IMR-90 (cell line): Measurements from ENCODE around the gene PHACTR3.

ENCODE experiments used
- CEBPB ChIP-seq: IDR thresholded peaks from 2 replicates; pipeline ENCODE4 v1.6.1; 2012; ENCODE audit warnings: low read depth, low read length, improper control_type of control experiment
- CHD1 ChIP-seq: IDR thresholded peaks from 2 replicates; pipeline ENCODE4 v1.6.1; 2012; ENCODE audit warnings: low read depth, low read length, improper control_type of control experiment
- MAFK ChIP-seq: IDR thresholded peaks from 2 replicates; pipeline ENCODE4 v1.6.1; 2012; ENCODE audit warnings: low read depth, low read length, improper control_type of control experiment
- MXI1 ChIP-seq: IDR thresholded peaks from 2 replicates; pipeline ENCODE4 v1.6.1; 2012; ENCODE audit warnings: low read depth, mild to moderate bottlenecking, low read length, moderate library complexity, borderline replicate concordance
- POLR2A ChIP-seq: IDR thresholded peaks from 2 replicates; pipeline ENCODE4 v1.6.1; 2012; ENCODE audit warnings: mild to moderate bottlenecking, low read depth, low read length
- RAD21 ChIP-seq: IDR thresholded peaks from 2 replicates; pipeline ENCODE4 v1.6.1; 2012; ENCODE audit warnings: low read length, improper control_type of control experiment
- RCOR1 ChIP-seq: IDR thresholded peaks from 2 replicates; pipeline ENCODE4 v1.6.1; 2012; ENCODE audit warnings: mild to moderate bottlenecking, low read length, improper control_type of control experiment; ENCODE audit not compliant: insufficient replicate concordance
- RFX5 ChIP-seq: IDR thresholded peaks from 2 replicates; pipeline ENCODE4 v1.8.0; 2012; ENCODE audit warnings: low read depth, mild to moderate bottlenecking, low read length, moderate library complexity
- SMC3 ChIP-seq: fragments of 150-350 bp; IDR thresholded peaks from 2 replicates; pipeline ENCODE4 v1.6.1; 2016; ENCODE audit warnings: low read depth, mild to moderate bottlenecking, antibody characterized with exemption, low read length, moderate library complexity
- TF ChIP-seq, protein P1 (sequence below): conservative IDR thresholded peaks from 2 replicates; pipeline ENCODE4 v1.5.1; 2012; ENCODE audit warnings: mild to moderate bottlenecking, low read depth, low read length, improper control_type of control experiment
- TF ChIP-seq, protein P2 (sequence below): fragments of 150-350 bp; IDR thresholded peaks from 2 replicates; pipeline ENCODE4 v1.6.1; 2017; ENCODE audit warnings: mild to moderate bottlenecking, antibody characterized with exemption, low read length, low read depth

DNA sequence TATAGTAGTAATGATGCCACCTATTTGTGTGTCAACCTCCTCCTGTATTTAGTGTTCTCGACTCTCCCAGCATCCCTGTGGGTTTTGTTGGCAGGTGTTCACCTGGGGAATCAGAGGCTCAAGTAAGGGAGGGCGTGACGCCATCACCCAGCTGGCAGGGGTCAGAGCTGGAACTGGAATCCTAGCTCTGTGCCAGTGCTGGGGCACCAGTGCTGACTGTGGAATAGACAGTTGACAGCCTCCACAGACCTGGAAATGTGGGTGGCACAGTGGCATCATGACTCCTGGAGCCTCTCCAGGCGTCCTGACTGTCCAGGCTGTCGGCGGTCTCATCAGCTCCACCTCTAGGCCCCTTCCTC is 226.3 kb downstream of the PHACTR3 start:
- TF ChIP-seq, protein P1, sequence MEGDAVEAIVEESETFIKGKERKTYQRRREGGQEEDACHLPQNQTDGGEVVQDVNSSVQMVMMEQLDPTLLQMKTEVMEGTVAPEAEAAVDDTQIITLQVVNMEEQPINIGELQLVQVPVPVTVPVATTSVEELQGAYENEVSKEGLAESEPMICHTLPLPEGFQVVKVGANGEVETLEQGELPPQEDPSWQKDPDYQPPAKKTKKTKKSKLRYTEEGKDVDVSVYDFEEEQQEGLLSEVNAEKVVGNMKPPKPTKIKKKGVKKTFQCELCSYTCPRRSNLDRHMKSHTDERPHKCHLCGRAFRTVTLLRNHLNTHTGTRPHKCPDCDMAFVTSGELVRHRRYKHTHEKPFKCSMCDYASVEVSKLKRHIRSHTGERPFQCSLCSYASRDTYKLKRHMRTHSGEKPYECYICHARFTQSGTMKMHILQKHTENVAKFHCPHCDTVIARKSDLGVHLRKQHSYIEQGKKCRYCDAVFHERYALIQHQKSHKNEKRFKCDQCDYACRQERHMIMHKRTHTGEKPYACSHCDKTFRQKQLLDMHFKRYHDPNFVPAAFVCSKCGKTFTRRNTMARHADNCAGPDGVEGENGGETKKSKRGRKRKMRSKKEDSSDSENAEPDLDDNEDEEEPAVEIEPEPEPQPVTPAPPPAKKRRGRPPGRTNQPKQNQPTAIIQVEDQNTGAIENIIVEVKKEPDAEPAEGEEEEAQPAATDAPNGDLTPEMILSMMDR: no peak
- TF ChIP-seq, protein P2, sequence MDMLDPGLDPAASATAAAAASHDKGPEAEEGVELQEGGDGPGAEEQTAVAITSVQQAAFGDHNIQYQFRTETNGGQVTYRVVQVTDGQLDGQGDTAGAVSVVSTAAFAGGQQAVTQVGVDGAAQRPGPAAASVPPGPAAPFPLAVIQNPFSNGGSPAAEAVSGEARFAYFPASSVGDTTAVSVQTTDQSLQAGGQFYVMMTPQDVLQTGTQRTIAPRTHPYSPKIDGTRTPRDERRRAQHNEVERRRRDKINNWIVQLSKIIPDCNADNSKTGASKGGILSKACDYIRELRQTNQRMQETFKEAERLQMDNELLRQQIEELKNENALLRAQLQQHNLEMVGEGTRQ: no peak
- TF ChIP-seq POLR2A: no peak
- no peak for TF ChIP-seq RFX5
- TF ChIP-seq MAFK: no peak
- TF ChIP-seq RCOR1: no peak
- no peak for TF ChIP-seq RAD21
- TF ChIP-seq MXI1: no peak
- no peak for TF ChIP-seq CHD1
- TF ChIP-seq SMC3: no peak
- TF ChIP-seq CEBPB: no peak
